GM10248 (cell line): Measurements from ENCODE around the gene LHX1.

Experiments
- CTCF ChIA-PET: fragments of 300-600 bp; sonication (Branson Sonifier 250); formaldehyde crosslinking; extraction: SDS; loops from one replicate; lab custom pipeline; 2021; ENCODE audit warnings: antibody characterized with exemption; lab: Yijun Ruan, JAX
- POLR2A ChIA-PET: fragments of 350-650 bp; sonication (Branson Sonifier 250); formaldehyde crosslinking; extraction: SDS; loops from one replicate; lab custom pipeline; 2020; ENCODE audit warnings: antibody characterized with exemption; lab: Yijun Ruan, JAX
- DNase-seq: peaks from one replicate; pipeline ENCODE4 v3.0.0; 2012; ENCODE audit errors: extremely low spot score
- CTCF ChIP-seq: IDR thresholded peaks from 2 replicates; pipeline ENCODE4 v1.5.1; 2012; ENCODE audit warnings: mild to moderate bottlenecking, low read depth; ENCODE audit errors: extremely low read depth, missing control alignments, control extremely low read depth

Gene LHX1

DNA sequence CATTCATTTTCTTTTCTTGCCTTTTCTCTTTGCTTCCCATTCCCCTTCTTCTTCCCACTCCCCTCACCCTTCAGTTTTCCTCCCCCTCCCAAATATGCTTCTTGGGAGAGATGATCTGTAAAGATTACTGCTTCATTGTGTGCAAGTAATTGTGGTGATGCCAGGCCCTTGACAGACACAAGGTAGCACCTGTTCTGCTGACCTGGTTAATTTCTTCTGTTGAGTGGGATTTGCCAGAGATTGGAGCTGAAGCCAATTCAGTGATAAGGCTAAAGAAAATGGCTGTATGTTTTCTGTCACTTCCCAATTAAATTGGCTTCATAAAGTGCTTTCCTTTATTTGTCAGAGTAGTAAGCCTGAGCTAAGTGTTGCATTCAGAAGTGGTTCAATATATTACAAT is 56.0 kb downstream of the LHX1 start:
- TF ChIP-seq CTCF = no peak
- CTCF ChIA-PET = interaction anchor here (1.4 kb wide), 2 partner anchors 17 to 54 kb away, joined by 3 to 6 read pairs; no protein-coding TSS in a partner anchor
- POLR2A ChIA-PET = no interaction called here
- DNase-seq = no peak
